ENCODE results near the gene SOCS7.

The SOCS7 gene

GRCh38 chr17:38418062-38418692 is 66.5 kb downstream of the SOCS7 start:
- no peak for TF ChIP-seq CTCF (IDR thresholded peaks at IDR 0.05; ENCODE audit: borderline replicate concordance, control extremely low read depth, extremely low read depth, insufficient read depth, missing control alignments)
- in situ Hi-C loops (cut with MboI; ENCODE audit: low sequenced_read_pairs, unreplicated experiment): no loop called here
- no peak for DNase-seq (ENCODE audit: low spot score)

GRCh38 chr17:38418693-38419507 is 67.3 kb downstream of the SOCS7 start:
- in situ Hi-C loops (cut with MboI; ENCODE audit: low sequenced_read_pairs, unreplicated experiment): no loop called here
- no peak for DNase-seq (ENCODE audit: low spot score)
- no peak for TF ChIP-seq CTCF (IDR thresholded peaks at IDR 0.05; ENCODE audit: borderline replicate concordance, control extremely low read depth, extremely low read depth, insufficient read depth, missing control alignments)

- TF ChIP-seq CTCF (IDR thresholded peaks at IDR 0.05; ENCODE audit: borderline replicate concordance, control extremely low read depth, extremely low read depth, insufficient read depth, missing control alignments): no peak
- in situ Hi-C loops (cut with MboI; ENCODE audit: low sequenced_read_pairs, unreplicated experiment): no loop called here
- DNase-seq (ENCODE audit: low spot score): no peak
Observed at GRCh38 chr17:38419508-38419981, 67.9 kb downstream of the SOCS7 start.

GRCh38 chr17:38420518-38420917 is 68.9 kb downstream of the SOCS7 start:
- in situ Hi-C loops (cut with MboI; ENCODE audit: low sequenced_read_pairs, unreplicated experiment): no loop called here
- TF ChIP-seq CTCF (IDR thresholded peaks at IDR 0.05; ENCODE audit: borderline replicate concordance, control extremely low read depth, extremely low read depth, insufficient read depth, missing control alignments): no peak

GRCh38 chr17:38421171-38421841 is 69.7 kb downstream of the SOCS7 start:
- in situ Hi-C loops (cut with MboI; ENCODE audit: low sequenced_read_pairs, unreplicated experiment): no loop called here
- TF ChIP-seq CTCF (IDR thresholded peaks at IDR 0.05; ENCODE audit: borderline replicate concordance, control extremely low read depth, extremely low read depth, insufficient read depth, missing control alignments): no peak
- no peak for DNase-seq (ENCODE audit: low spot score)

More at GRCh38 chr17:38420518-38420917, 68.9 kb downstream of the SOCS7 start:
- DNase-seq (ENCODE audit: low spot score): no peak

Data from GM13976 (cell line).